Measurements from ENCODE around the gene FILIP1L.

GRCh38 chr3:99962703-99963102 lies 151.6 kb downstream of the FILIP1L start:
- TF ChIP-seq CEBPB (IDR thresholded peaks at IDR 0.05) = no peak
- TF ChIP-seq TEAD4 (IDR thresholded peaks at IDR 0.05) = no peak
- no peak for TF ChIP-seq ZBTB7A (IDR thresholded peaks at IDR 0.05; ENCODE audit: low read depth)
- TF ChIP-seq USF1 (IDR thresholded peaks at IDR 0.05) = no peak
- no peak for TF ChIP-seq RAD21 (IDR thresholded peaks at IDR 0.05; ENCODE audit: low read depth)
- no peak for TF ChIP-seq TAF1 (IDR thresholded peaks at IDR 0.05; ENCODE audit: low read depth)
